Endodermal cell (in vitro differentiated cells): Measurements from ENCODE around the gene BCL2L12. TPM values are rescaled to one million over a fixed set of nuclear protein-coding genes. Genes with fewer than 3 reads are reported as not detected.

Experiments used
- DNase-seq: peaks from one replicate; pipeline ENCODE4 v3.0.0-alpha.2; 2017
- H3K27ac ChIP-seq: 2 replicates; pipeline ENCODE4 v1.5.1; 2013; ENCODE audit warnings: mild to moderate bottlenecking, low read depth, low read length, moderate library complexity
- H3K27me3 ChIP-seq: 2 replicates; pipeline ENCODE4 v1.6.1; 2013; ENCODE audit warnings: mild to moderate bottlenecking, low read length, moderate library complexity; ENCODE audit not compliant: insufficient read depth, control insufficient read depth, poor library complexity, severe bottlenecking
- H3K36me3 ChIP-seq: 2 replicates; pipeline ENCODE4 v1.7.0; 2013; ENCODE audit warnings: mild to moderate bottlenecking, low read length, moderate library complexity; ENCODE audit not compliant: control insufficient read depth, insufficient read depth
- H3K4me1 ChIP-seq: one replicate; pipeline ENCODE4 v1.7.0; 2013; ENCODE audit warnings: low read length; ENCODE audit not compliant: control insufficient read depth, insufficient read depth
- H3K4me3 ChIP-seq: 2 replicates; pipeline ENCODE4 v1.5.1; 2013; ENCODE audit warnings: mild to moderate bottlenecking, low read length, moderate library complexity
- H3K9ac ChIP-seq: 2 replicates; pipeline ENCODE4 v1.6.1; 2013; ENCODE audit warnings: mild to moderate bottlenecking, low read length, moderate library complexity; ENCODE audit not compliant: poor library complexity, severe bottlenecking; ENCODE audit errors: extremely low read depth
- H3K9me3 ChIP-seq: 2 replicates; pipeline ENCODE4 v1.6.1; 2013; ENCODE audit warnings: mild to moderate bottlenecking, low read length, moderate library complexity; ENCODE audit not compliant: control insufficient read depth
- H3K27ac Mint-ChIP-seq: 2 replicates; pipeline ENCODE4 v1.8.0; 2020; ENCODE audit warnings: mixed read lengths
- H3K27me3 Mint-ChIP-seq: 2 replicates; pipeline ENCODE4 v1.8.0; 2021; ENCODE audit warnings: mild to moderate bottlenecking, mixed read lengths; ENCODE audit not compliant: insufficient read depth
- H3K36me3 Mint-ChIP-seq: 2 replicates; pipeline ENCODE4 v1.8.0; 2020; ENCODE audit warnings: low read depth, mixed read lengths
- H3K4me1 Mint-ChIP-seq: 2 replicates; pipeline ENCODE4 v1.8.0; 2020; ENCODE audit warnings: mixed read lengths
- H3K4me3 Mint-ChIP-seq: 2 replicates; pipeline ENCODE4 v1.8.0; 2020; ENCODE audit warnings: mild to moderate bottlenecking, moderate library complexity, mixed read lengths
- H3K9me3 Mint-ChIP-seq: 2 replicates; pipeline ENCODE4 v1.8.0; 2020; ENCODE audit warnings: mild to moderate bottlenecking, mixed read lengths
- WGBS, 2 experiments: methylation state at CpG; one replicate each; pipeline versions ENCODE4 v1.1.5 to v1.1.7; 2013; ENCODE audit warnings: missing lambda C conversion rate in 2 of 2, mixed read lengths in 1 of 2; ENCODE audit not compliant: insufficient coverage in 1 of 2, insufficient read length in 1 of 2; 5-methylcytosine and 5-hydroxymethylcytosine counted together
- total RNA-seq, 2 donors: library from RNA; stranded (reverse); fragmentation: NEBNext Ultra II Directional in 1 of 2; extraction: Animal tissue kit (Norgen Biotek cat#: 25700) in 1 of 2; gene quantifications; 2 replicates in 1 of 2; 3 replicates in 1 of 2; pipeline ENCODE4 v1.2.1, GENCODE V29; 2021
- TF ChIP-seq, protein P1 (sequence below): fragments of 200-600 bp; sonication (generic); conservative IDR thresholded peaks from 2 replicates; pipeline ENCODE4 v1.5.0; 2021; ENCODE audit warnings: antibody characterized with exemption, mild to moderate bottlenecking

Gene BCL2L12
- total RNA-seq, 2 donors from 2014 or later, result 91.8 to 101 TPM

DNA sequence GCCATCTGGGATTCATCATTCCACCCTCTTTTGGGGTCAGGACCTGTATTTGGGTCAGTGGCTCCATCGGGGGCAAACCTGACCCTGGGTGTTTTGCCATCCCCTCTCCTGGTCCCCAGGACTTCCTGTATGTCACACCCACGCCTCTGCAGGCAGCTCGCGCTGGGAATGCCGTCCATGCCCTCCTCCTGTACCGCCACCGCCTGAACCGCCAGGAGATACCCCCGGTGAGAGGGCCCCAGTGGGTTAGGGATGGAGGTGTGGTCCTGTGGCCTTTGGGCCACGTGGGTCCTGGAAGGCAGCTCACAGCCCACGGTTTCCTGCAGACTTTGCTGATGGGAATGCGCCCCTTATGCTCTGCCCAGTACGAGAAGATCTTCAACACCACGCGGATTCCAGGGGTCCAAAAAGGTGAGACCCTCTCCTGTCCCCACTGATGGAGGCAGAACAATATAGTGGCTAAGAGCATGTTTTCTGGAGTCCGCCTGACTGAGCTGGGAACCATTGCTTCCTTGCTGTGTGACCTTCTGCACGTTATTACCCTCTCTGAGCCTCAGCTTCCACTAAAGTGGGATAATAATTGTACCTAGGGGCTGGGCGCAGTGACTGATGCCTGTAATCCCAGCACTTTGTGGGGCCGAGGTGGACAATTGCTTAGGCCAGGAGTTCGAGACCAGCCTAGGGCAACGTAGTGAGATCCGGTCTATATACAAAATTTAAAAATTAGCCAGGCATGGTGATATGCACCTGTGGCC, 39.3 kb downstream of the BCL2L12 start:
- Histone ChIP-seq H3K4me1 (no peaks in the 10 kb centered on the region), H3K9me3 (no peaks in the 10 kb centered on the region), H3K27ac (no peak overlapping the region), H3K27me3 (peaks cover 5% of the 10 kb centered on the region), H3K4me3 (no peak overlapping the region), H3K9ac (no peak overlapping the region), H3K36me3 (no peaks in the 10 kb centered on the region)
- 92 to 95% methylated on average over 17 to 22 of the region's 22 CpGs for WGBS, 2 experiments
- peaks cover 10% of the 10 kb centered on the region for H3K36me3 Mint-ChIP-seq
- no peak for DNase-seq
- H3K9me3 Mint-ChIP-seq, result no peaks in the 10 kb centered on the region
- H3K4me1 Mint-ChIP-seq, result no peaks in the 10 kb centered on the region
- TF ChIP-seq, protein P1, sequence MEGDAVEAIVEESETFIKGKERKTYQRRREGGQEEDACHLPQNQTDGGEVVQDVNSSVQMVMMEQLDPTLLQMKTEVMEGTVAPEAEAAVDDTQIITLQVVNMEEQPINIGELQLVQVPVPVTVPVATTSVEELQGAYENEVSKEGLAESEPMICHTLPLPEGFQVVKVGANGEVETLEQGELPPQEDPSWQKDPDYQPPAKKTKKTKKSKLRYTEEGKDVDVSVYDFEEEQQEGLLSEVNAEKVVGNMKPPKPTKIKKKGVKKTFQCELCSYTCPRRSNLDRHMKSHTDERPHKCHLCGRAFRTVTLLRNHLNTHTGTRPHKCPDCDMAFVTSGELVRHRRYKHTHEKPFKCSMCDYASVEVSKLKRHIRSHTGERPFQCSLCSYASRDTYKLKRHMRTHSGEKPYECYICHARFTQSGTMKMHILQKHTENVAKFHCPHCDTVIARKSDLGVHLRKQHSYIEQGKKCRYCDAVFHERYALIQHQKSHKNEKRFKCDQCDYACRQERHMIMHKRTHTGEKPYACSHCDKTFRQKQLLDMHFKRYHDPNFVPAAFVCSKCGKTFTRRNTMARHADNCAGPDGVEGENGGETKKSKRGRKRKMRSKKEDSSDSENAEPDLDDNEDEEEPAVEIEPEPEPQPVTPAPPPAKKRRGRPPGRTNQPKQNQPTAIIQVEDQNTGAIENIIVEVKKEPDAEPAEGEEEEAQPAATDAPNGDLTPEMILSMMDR, result no peak
- no peak overlapping the region for H3K4me3 Mint-ChIP-seq
- H3K27ac Mint-ChIP-seq, result no peak overlapping the region
- H3K27me3 Mint-ChIP-seq, result no peaks in the 10 kb centered on the region

DNA sequence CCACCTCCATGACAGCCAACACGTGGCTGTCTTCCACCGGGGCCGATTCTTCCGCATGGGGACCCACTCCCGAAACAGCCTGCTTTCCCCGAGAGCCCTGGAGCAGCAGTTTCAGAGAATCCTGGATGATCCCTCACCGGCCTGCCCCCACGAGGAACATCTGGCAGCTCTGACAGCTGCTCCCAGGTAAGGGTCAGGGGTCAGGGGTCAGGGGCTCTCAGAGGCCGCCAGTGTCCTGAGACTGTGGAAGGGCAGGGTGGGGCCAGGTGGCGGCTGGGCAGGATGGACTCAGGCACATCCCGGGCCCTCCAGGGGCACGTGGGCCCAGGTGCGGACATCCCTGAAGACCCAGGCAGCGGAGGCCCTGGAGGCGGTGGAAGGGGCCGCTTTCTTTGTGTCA, 40.2 kb downstream of the BCL2L12 start:
- Mint-ChIP-seq H3K27ac (no peak overlapping the region), H3K36me3 (peaks cover 16% of the 10 kb centered on the region), H3K4me3 (no peak overlapping the region), H3K4me1 (no peaks in the 10 kb centered on the region), H3K27me3 (no peaks in the 10 kb centered on the region), H3K9me3 (no peaks in the 10 kb centered on the region)
- H3K9ac ChIP-seq, result no peak overlapping the region
- TF ChIP-seq, protein P1, result no peak
- 90 to 93% methylated on average over 11 to 16 of the region's 16 CpGs for WGBS, 2 experiments
- no peak overlapping the region for H3K27ac ChIP-seq
- H3K36me3 ChIP-seq, result no peaks in the 10 kb centered on the region
- DNase-seq, result no peak
- no peaks in the 10 kb centered on the region for H3K9me3 ChIP-seq
- H3K4me3 ChIP-seq, result no peak overlapping the region
- H3K27me3 ChIP-seq, result peaks cover 3% of the 10 kb centered on the region
- H3K4me1 ChIP-seq, result no peaks in the 10 kb centered on the region

DNA sequence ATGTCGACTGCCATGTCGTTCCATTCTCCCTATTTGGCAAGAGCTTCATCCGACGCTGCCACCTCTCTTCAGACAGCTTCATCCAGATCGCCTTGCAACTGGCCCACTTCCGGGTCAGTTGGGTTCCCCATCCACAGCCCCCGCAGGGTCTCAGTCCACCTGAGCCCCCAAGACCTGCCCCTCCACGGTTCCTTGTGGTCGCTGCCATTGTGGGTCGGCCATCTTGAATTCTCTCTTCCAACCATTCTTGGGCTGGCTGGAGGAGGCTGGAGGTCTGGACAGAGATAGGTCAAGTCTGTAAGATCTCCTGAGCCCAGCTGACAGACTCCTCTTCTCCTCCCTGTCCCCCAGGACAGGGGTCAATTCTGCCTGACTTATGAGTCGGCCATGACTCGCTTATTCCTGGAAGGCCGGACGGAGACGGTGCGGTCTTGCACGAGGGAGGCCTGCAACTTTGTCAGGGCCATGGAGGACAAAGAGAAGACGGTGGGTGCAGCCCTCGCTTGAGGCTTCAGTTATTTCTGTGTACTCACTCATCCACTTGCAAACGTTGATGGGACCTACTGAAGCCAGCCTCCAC, 44.7 kb downstream of the BCL2L12 start:
- Mint-ChIP-seq H3K4me3 (no peak overlapping the region), H3K36me3 (peaks cover 33% of the 10 kb centered on the region), H3K27me3 (no peaks in the 10 kb centered on the region), H3K9me3 (peaks cover 2% of the 10 kb centered on the region), H3K27ac (no peak overlapping the region), H3K4me1 (no peaks in the 10 kb centered on the region)
- Histone ChIP-seq H3K4me3 (no peak overlapping the region), H3K4me1 (no peaks in the 10 kb centered on the region), H3K27me3 (no peaks in the 10 kb centered on the region), H3K27ac (no peak overlapping the region), H3K9me3 (no peaks in the 10 kb centered on the region), H3K36me3 (no peaks in the 10 kb centered on the region), H3K9ac (no peak overlapping the region)
- 92 to 93% methylated on average over 12 to 20 of the region's 20 CpGs for WGBS, 2 experiments
- DNase-seq, result no peak
- TF ChIP-seq, protein P1, result no peak
